Left lobe of liver (tissue), 2 donors: ENCODE results near the gene LAMP1. TPM values are rescaled to one million over a fixed set of nuclear protein-coding genes. Genes with fewer than 3 reads are reported as not detected.
"Not testable (repeated sequence)": the region's sequence is repeated elsewhere in the genome, so short reads cannot be mapped to it uniquely, and the experiment has no call there.

ENCODE experiments used
- ATAC-seq: fragments of 200-7000 bp; cut with Tn5 transposase; one replicate; pipeline ENCODE4 v1.9.1; 2020; ENCODE audit warnings: mild to moderate bottlenecking, moderate library complexity
- DNase-seq: peaks from one replicate; pipeline ENCODE4 v3.0.0-alpha.2; 2020; ENCODE audit warnings: low spot score
- total RNA-seq: library from RNA; stranded (reverse); gene quantifications from one replicate; pipeline ENCODE4 v1.2.1, GENCODE V29; 2021
- donor health status: DM: no; HTN: no; CAD: no; lungs with moderate emphysema.
- donor health status: DM: no; HTN: yes; CAD: no.

The LAMP1 gene
- 217 TPM for total RNA-seq

GRCh38 chr13:113296823-113297369 is at the start of gene LAMP1:
TSS of gene LAMP1 (plus strand) at chr13:113297239. CDS start at chr13:113297435, 196 bp downstream.
- DNase-seq, result peak; percentile 99
- ATAC-seq, result peak; percentile 77

GRCh38 chr13:113252516-113253095 is 44.4 kb upstream of the LAMP1 start:
- ATAC-seq, result peak; percentile 22
- DNase-seq, result no peak

- DNase-seq, ATAC-seq: not testable (repeated sequence)
Measured at GRCh38 chr13:113257908-113258307, 39.1 kb upstream of the LAMP1 start.

GRCh38 chr13:113258321-113259054 is 38.6 kb upstream of the LAMP1 start:
- DNase-seq (no peak), ATAC-seq (no peak)

- DNase-seq (no peak), ATAC-seq (no peak)
Measured at GRCh38 chr13:113260996-113261395, 36.0 kb upstream of the LAMP1 start.

- not testable (repeated sequence) for DNase-seq, ATAC-seq
Measured at GRCh38 chr13:113263016-113263415, 34.0 kb upstream of the LAMP1 start.

- ATAC-seq (peak; percentile 30), DNase-seq (no peak)
Measured at GRCh38 chr13:113267642-113268405, 29.2 kb upstream of the LAMP1 start.

- DNase-seq (no peak), ATAC-seq (no peak)
Measured at GRCh38 chr13:113272031-113272430, 25.0 kb upstream of the LAMP1 start.

- no peak for ATAC-seq
- no peak for DNase-seq
Measured at GRCh38 chr13:113272701-113273181, 24.3 kb upstream of the LAMP1 start.

GRCh38 chr13:113273321-113273720 is 23.7 kb upstream of the LAMP1 start:
- DNase-seq (no peak), ATAC-seq (no peak)

- no peak for DNase-seq
- no peak for ATAC-seq
Measured at GRCh38 chr13:113273851-113274590, 23.0 kb upstream of the LAMP1 start.

GRCh38 chr13:113274721-113275120 is 22.3 kb upstream of the LAMP1 start:
- DNase-seq (no peak), ATAC-seq (peak; percentile 8)

- ATAC-seq, result peak; percentile 96
- DNase-seq, result peak; percentile 59
Measured at GRCh38 chr13:113275387-113275786, 21.7 kb upstream of the LAMP1 start.

- DNase-seq (no peak), ATAC-seq (no peak)
Measured at GRCh38 chr13:113280126-113280525, 16.9 kb upstream of the LAMP1 start.

GRCh38 chr13:113283904-113284303 is 13.1 kb upstream of the LAMP1 start:
- ATAC-seq (no peak), DNase-seq (no peak)

- ATAC-seq, result no peak
- DNase-seq, result no peak
Measured at GRCh38 chr13:113288880-113289279, 8.2 kb upstream of the LAMP1 start.

- no peak for ATAC-seq
- no peak for DNase-seq
Measured at GRCh38 chr13:113291129-113291528, 5.9 kb upstream of the LAMP1 start.

GRCh38 chr13:113292021-113292862 is 4.8 kb upstream of the LAMP1 start:
- ATAC-seq (peak; percentile 64), DNase-seq (no peak)

GRCh38 chr13:113293686-113294085 is 3.4 kb upstream of the LAMP1 start:
- no peak for DNase-seq
- no peak for ATAC-seq

GRCh38 chr13:113295776-113296175 is 1.3 kb upstream of the LAMP1 start:
- DNase-seq (no peak), ATAC-seq (no peak)
